GM19099 (cell line): ENCODE results near the gene ARHGEF40.

Experiments used
- POLR2A ChIP-seq: IDR thresholded peaks from 3 replicates; pipeline ENCODE4 v1.6.1; 2011; ENCODE audit warnings: low read depth; ENCODE audit not compliant: insufficient read length; ENCODE audit errors: extremely low read depth

ARHGEF40 gene

GRCh38 chr14:21070083-21070609 lies at the start of gene ARHGEF40:
Gene ARHGEF40 (plus strand): TSS chr14:21070304. CDS start chr14:21070397, 93 bp downstream.
- no peak for TF ChIP-seq POLR2A

GRCh38 chr14:21020977-21021545 lies 49.0 kb upstream of the ARHGEF40 start:
- no peak for TF ChIP-seq POLR2A

GRCh38 chr14:21022686-21023085 lies 47.4 kb upstream of the ARHGEF40 start:
- TF ChIP-seq POLR2A, result no peak

GRCh38 chr14:21023174-21023573 lies 46.9 kb upstream of the ARHGEF40 start:
- no peak for TF ChIP-seq POLR2A

- TF ChIP-seq POLR2A, result no peak
Observed at GRCh38 chr14:21023817-21024584, 46.1 kb upstream of the ARHGEF40 start.

- TF ChIP-seq POLR2A, result no peak
Observed at GRCh38 chr14:21024585-21025370, 45.3 kb upstream of the ARHGEF40 start, which contains the start of gene NDRG2. Gene NDRG2 (minus strand): TSS chr14:21025061. CDS start chr14:21023315, 1,746 bp downstream.

- no peak for TF ChIP-seq POLR2A
Observed at GRCh38 chr14:21025371-21026273, 44.5 kb upstream of the ARHGEF40 start.

- no peak for TF ChIP-seq POLR2A
Observed at GRCh38 chr14:21026274-21026987, 43.7 kb upstream of the ARHGEF40 start.

GRCh38 chr14:21026988-21027315 lies 43.2 kb upstream of the ARHGEF40 start:
- TF ChIP-seq POLR2A, result no peak

- no peak for TF ChIP-seq POLR2A
Observed at GRCh38 chr14:21029917-21030316, 40.2 kb upstream of the ARHGEF40 start, which contains the start of gene TPPP2. Gene TPPP2 (plus strand): TSS chr14:21030217. CDS start chr14:21030582, 365 bp downstream.

GRCh38 chr14:21030531-21030930 lies 39.6 kb upstream of the ARHGEF40 start:
- TF ChIP-seq POLR2A, result no peak

GRCh38 chr14:21032326-21033132 lies 37.6 kb upstream of the ARHGEF40 start:
- no peak for TF ChIP-seq POLR2A

- TF ChIP-seq POLR2A, result no peak
Observed at GRCh38 chr14:21033133-21033698, 36.9 kb upstream of the ARHGEF40 start.
